Measurements from ENCODE around the gene NETO2. TPM values are rescaled to one million over a fixed set of nuclear protein-coding genes. Genes with fewer than 3 reads are reported as not detected.

The NETO2 gene
- total and polyA plus RNA-seq, 2 donors from 2014 or later, result 1.4 to 4.8 TPM

GRCh38 chr16:47035436-47035835 lies 108.3 kb downstream of the NETO2 start:
- FAIRE-seq (no peak), DNase-seq (no peak)
- H3K27ac ChIP-seq (ENCODE audit: low read depth in 2 of 2, low read length in 2 of 2), result no peak overlapping the region
- no peak overlapping the region for H3K9ac ChIP-seq (ENCODE audit: low read length in 3 of 3)
- no peak overlapping the region for H3K4me3 ChIP-seq (ENCODE audit: low read length in 3 of 3)
- intact Hi-C loops (cut with DNase I), result loop anchor here (10.0 kb wide), 1 partner anchor 1119 kb away; the partner anchor contains the start of gene ABCC12
- H3K9me3 ChIP-seq (ENCODE audit: control insufficient read depth in 2 of 3, insufficient read depth in 1 of 3, low read length in 3 of 3), result no peaks in the 10 kb centered on the region
- no peak for TF ChIP-seq CTCF (IDR thresholded peaks at IDR 0.05; ENCODE audit: borderline replicate concordance, extremely low read depth, insufficient read depth)
- H3K4me1 ChIP-seq (ENCODE audit: control insufficient read depth in 2 of 3, insufficient read depth in 2 of 3, low read depth in 1 of 3, low read length in 3 of 3), result peaks cover 0 to 2% (median 0%) of the 10 kb centered on the region in 3 donors
- H3K27me3 ChIP-seq (ENCODE audit: control insufficient read depth, insufficient read depth, low read length), result no peaks in the 10 kb centered on the region
- H3K36me3 ChIP-seq (ENCODE audit: control insufficient read depth in 2 of 3, insufficient read depth in 3 of 3, low read length in 3 of 3), result no peaks in the 10 kb centered on the region

GRCh38 chr16:47034455-47034854 lies 109.3 kb downstream of the NETO2 start:
- no peak overlapping the region for H3K27ac ChIP-seq (ENCODE audit: low read depth in 2 of 2, low read length in 2 of 2)
- H3K36me3 ChIP-seq (ENCODE audit: control insufficient read depth in 2 of 3, insufficient read depth in 3 of 3, low read length in 3 of 3), result no peaks in the 10 kb centered on the region
- no peak for TF ChIP-seq CTCF (IDR thresholded peaks at IDR 0.05; ENCODE audit: borderline replicate concordance, extremely low read depth, insufficient read depth)
- H3K4me1 ChIP-seq (ENCODE audit: control insufficient read depth in 2 of 3, insufficient read depth in 2 of 3, low read depth in 1 of 3, low read length in 3 of 3), result peaks cover 0 to 2% (median 0%) of the 10 kb centered on the region in 3 donors
- H3K9me3 ChIP-seq (ENCODE audit: control insufficient read depth in 2 of 3, insufficient read depth in 1 of 3, low read length in 3 of 3), result no peaks in the 10 kb centered on the region
- H3K4me3 ChIP-seq (ENCODE audit: low read length in 3 of 3), result no peak overlapping the region
- FAIRE-seq, result no peak
- intact Hi-C loops (cut with DNase I), result loop anchor here (10.0 kb wide), 1 partner anchor 1120 kb away; the partner anchor contains the start of gene ABCC12
- no peaks in the 10 kb centered on the region for H3K27me3 ChIP-seq (ENCODE audit: control insufficient read depth, insufficient read depth, low read length)
- H3K9ac ChIP-seq (ENCODE audit: low read length in 3 of 3), result no peak overlapping the region
- DNase-seq, result no peak

GRCh38 chr16:47033176-47033575 lies 110.6 kb downstream of the NETO2 start:
- Histone ChIP-seq H3K4me1 (ENCODE audit: control insufficient read depth in 2 of 3, insufficient read depth in 2 of 3, low read depth in 1 of 3, low read length in 3 of 3) (peaks cover 0 to 1% (median 0%) of the 10 kb centered on the region in 3 donors), H3K9me3 (ENCODE audit: control insufficient read depth in 2 of 3, insufficient read depth in 1 of 3, low read length in 3 of 3) (no peaks in the 10 kb centered on the region), H3K27me3 (ENCODE audit: control insufficient read depth, insufficient read depth, low read length) (no peaks in the 10 kb centered on the region), H3K27ac (ENCODE audit: low read depth in 2 of 2, low read length in 2 of 2) (no peak overlapping the region), H3K36me3 (ENCODE audit: control insufficient read depth in 2 of 3, insufficient read depth in 3 of 3, low read length in 3 of 3) (no peaks in the 10 kb centered on the region), H3K9ac (ENCODE audit: low read length in 3 of 3) (no peak overlapping the region), H3K4me3 (ENCODE audit: low read length in 3 of 3) (no peak overlapping the region)
- no peak for TF ChIP-seq CTCF (IDR thresholded peaks at IDR 0.05; ENCODE audit: borderline replicate concordance, extremely low read depth, insufficient read depth)
- no peak for FAIRE-seq
- intact Hi-C loops (cut with DNase I), result loop anchor here (10.0 kb wide), 1 partner anchor 1122 kb away; the partner anchor contains the start of gene ABCC12
- peak in 1 of 5 donors; percentile 9 for DNase-seq

- FAIRE-seq, result no peak
- intact Hi-C loops (cut with DNase I), result loop anchor here (10.0 kb wide), 1 partner anchor 1125 kb away; the partner anchor contains the start of gene ABCC12
- H3K36me3 ChIP-seq (ENCODE audit: control insufficient read depth in 2 of 3, insufficient read depth in 3 of 3, low read length in 3 of 3), result no peaks in the 10 kb centered on the region
These were observed 114.0 kb downstream of the NETO2 start for GRCh38 chr16:47029724-47030123.

More at GRCh38 chr16:47029724-47030123, 114.0 kb downstream of the NETO2 start:
- no peak overlapping the region for H3K4me3 ChIP-seq (ENCODE audit: low read length in 3 of 3)
- H3K9ac ChIP-seq (ENCODE audit: low read length in 3 of 3), result no peak overlapping the region
- no peaks in the 10 kb centered on the region for H3K27me3 ChIP-seq (ENCODE audit: control insufficient read depth, insufficient read depth, low read length)
- no peaks in the 10 kb centered on the region for H3K9me3 ChIP-seq (ENCODE audit: control insufficient read depth in 2 of 3, insufficient read depth in 1 of 3, low read length in 3 of 3)
- no peaks in the 10 kb centered on the region for H3K4me1 ChIP-seq (ENCODE audit: control insufficient read depth in 2 of 3, insufficient read depth in 2 of 3, low read depth in 1 of 3, low read length in 3 of 3)
- DNase-seq, result no peak
- H3K27ac ChIP-seq (ENCODE audit: low read depth in 2 of 2, low read length in 2 of 2), result no peak overlapping the region
- no peak for TF ChIP-seq CTCF (IDR thresholded peaks at IDR 0.05; ENCODE audit: borderline replicate concordance, extremely low read depth, insufficient read depth)
